ENCODE results near the gene OPN3.

OPN3 gene

GRCh38 chr1:241615043-241615974, 24.9 kb downstream of the OPN3 start:
- peak; percentile 97 for DNase-seq (ENCODE audit: low spot score)

- no peak for DNase-seq (ENCODE audit: low spot score)
These were observed 25.6 kb downstream of the OPN3 start for GRCh38 chr1:241614572-241614971.

- DNase-seq (ENCODE audit: low spot score), result no peak
These were observed 26.0 kb downstream of the OPN3 start for GRCh38 chr1:241614144-241614543.

- DNase-seq (ENCODE audit: low spot score), result peak; percentile 90
These were observed 27.4 kb downstream of the OPN3 start for GRCh38 chr1:241612533-241613477.

GRCh38 chr1:241611736-241612135, 28.4 kb downstream of the OPN3 start:
- no peak for DNase-seq (ENCODE audit: low spot score)

- peak; percentile 83 for DNase-seq (ENCODE audit: low spot score)
These were observed 29.1 kb downstream of the OPN3 start for GRCh38 chr1:241611063-241611462.

- DNase-seq (ENCODE audit: low spot score), result peak; percentile 12
These were observed 29.9 kb downstream of the OPN3 start for GRCh38 chr1:241610056-241610815.

- DNase-seq (ENCODE audit: low spot score), result peak; percentile 62
These were observed 31.7 kb downstream of the OPN3 start for GRCh38 chr1:241608379-241609033.

GRCh38 chr1:241607497-241607896, 32.7 kb downstream of the OPN3 start:
- DNase-seq (ENCODE audit: low spot score), result no peak

GRCh38 chr1:241606544-241606943, 33.6 kb downstream of the OPN3 start:
- DNase-seq (ENCODE audit: low spot score), result peak; percentile 82

GRCh38 chr1:241605146-241605805, 34.9 kb downstream of the OPN3 start:
- peak; percentile 53 for DNase-seq (ENCODE audit: low spot score)

GRCh38 chr1:241603731-241604245, 36.4 kb downstream of the OPN3 start:
- DNase-seq (ENCODE audit: low spot score), result peak; percentile 81

GRCh38 chr1:241600496-241600901, 39.7 kb downstream of the OPN3 start:
- DNase-seq (ENCODE audit: low spot score), result peak; percentile 87

GRCh38 chr1:241598249-241598648, 41.9 kb downstream of the OPN3 start:
- peak; percentile 29 for DNase-seq (ENCODE audit: low spot score)

- peak; percentile 78 for DNase-seq (ENCODE audit: low spot score)
These were observed 43.5 kb downstream of the OPN3 start for GRCh38 chr1:241596633-241597032.

- no peak for DNase-seq (ENCODE audit: low spot score)
These were observed 47.0 kb downstream of the OPN3 start for GRCh38 chr1:241593186-241593585.

GRCh38 chr1:241592273-241592958, 47.8 kb downstream of the OPN3 start:
- peak; percentile 88 for DNase-seq (ENCODE audit: low spot score)

- DNase-seq (ENCODE audit: low spot score), result no peak
These were observed 48.4 kb downstream of the OPN3 start for GRCh38 chr1:241591736-241592135.

GRCh38 chr1:241591317-241591716, 48.9 kb downstream of the OPN3 start:
- peak; percentile 89 for DNase-seq (ENCODE audit: low spot score)

- DNase-seq (ENCODE audit: low spot score), result no peak
These were observed 49.5 kb downstream of the OPN3 start for GRCh38 chr1:241590719-241591118.

Data from kidney tubule cell (primary cell).